MM.1S (cell line): ENCODE measurements around the gene SAMD4A.
"Not testable (repeated sequence)": the region's sequence is repeated elsewhere in the genome, so short reads cannot be mapped to it uniquely, and the experiment has no call there.

Experiments
- DNase-seq: peaks from one replicate; pipeline ENCODE4 v3.0.0-alpha.2; 2015
- H2AFZ ChIP-seq: fragments of 300-600 bp; sonication (generic); 2 replicates; pipeline ENCODE4 v1.6.0; 2016; ENCODE audit warnings: antibody characterized with exemption, low read length
- H3F3A ChIP-seq: fragments of 300-600 bp; sonication (generic); 2 replicates; pipeline ENCODE4 v1.6.1; 2016; ENCODE audit warnings: mild to moderate bottlenecking, antibody characterized with exemption, low read length, moderate library complexity, mixed read lengths; ENCODE audit not compliant: insufficient read depth
- H3K27ac ChIP-seq: fragments of 300-600 bp; sonication (generic); 2 replicates; pipeline ENCODE4 v1.5.1; 2016; ENCODE audit warnings: mild to moderate bottlenecking, low read length
- H3K27me3 ChIP-seq: fragments of 300-600 bp; sonication (generic); replicated peaks from 2 replicates; pipeline ENCODE4 v1.6.0; 2016; ENCODE audit warnings: low read length; ENCODE audit not compliant: insufficient read depth
- H3K36me3 ChIP-seq: fragments of 300-600 bp; sonication (generic); replicated peaks from 2 replicates; pipeline ENCODE4 v1.6.1; 2016; ENCODE audit warnings: mild to moderate bottlenecking, low read length, mixed read lengths; ENCODE audit not compliant: insufficient read depth
- H3K4me1 ChIP-seq: fragments of 300-600 bp; sonication (generic); 2 replicates; pipeline ENCODE4 v1.6.1; 2016; ENCODE audit warnings: low read length, mixed read lengths
- H3K4me2 ChIP-seq: fragments of 300-600 bp; sonication (generic); 2 replicates; pipeline ENCODE4 v1.6.0; 2016; ENCODE audit warnings: low read depth, low read length
- H3K4me3 ChIP-seq: fragments of 300-600 bp; sonication (generic); 2 replicates; pipeline ENCODE4 v1.5.1; 2016; ENCODE audit warnings: low read length, mixed read lengths
- H3K79me2 ChIP-seq: fragments of 300-600 bp; sonication (generic); 2 replicates; pipeline ENCODE4 v1.6.1; 2016; ENCODE audit warnings: mixed run types, low read length, mixed read lengths
- H3K9ac ChIP-seq: fragments of 300-600 bp; sonication (generic); 2 replicates; pipeline ENCODE4 v1.6.1; 2016; ENCODE audit warnings: low read length, mixed read lengths
- H3K9me2 ChIP-seq: fragments of 300-600 bp; sonication (generic); replicated peaks from 2 replicates; pipeline ENCODE4 v1.6.1; 2016; ENCODE audit warnings: mild to moderate bottlenecking, low read length, mixed read lengths; ENCODE audit not compliant: insufficient read depth
- H3K9me3 ChIP-seq: fragments of 300-600 bp; sonication (generic); replicated peaks from 2 replicates; pipeline ENCODE4 v1.6.1; 2016; ENCODE audit warnings: mild to moderate bottlenecking, low read length, mixed read lengths; ENCODE audit not compliant: insufficient read depth
- H4K20me1 ChIP-seq: fragments of 300-600 bp; sonication (generic); 2 replicates; pipeline ENCODE4 v1.6.1; 2016; ENCODE audit warnings: mild to moderate bottlenecking, low read length, moderate library complexity, mixed read lengths; ENCODE audit not compliant: insufficient read depth
- CTCF ChIP-seq: fragments of 300-600 bp; sonication (generic); IDR thresholded peaks from 2 replicates; pipeline ENCODE4 v1.5.1; 2016; ENCODE audit warnings: antibody characterized with exemption, low read length, mixed read lengths
- EZH2 ChIP-seq: fragments of 300-600 bp; sonication (generic); optimal IDR thresholded peaks from 2 replicates; pipeline ENCODE3; 2017; ENCODE audit warnings: low read depth, mild to moderate bottlenecking, antibody characterized with exemption, low read length, mixed read lengths
- EZH2phosphoT487 ChIP-seq: fragments of 300-600 bp; sonication (generic); IDR thresholded peaks from 2 replicates; pipeline ENCODE4 v1.6.1; 2018; ENCODE audit warnings: antibody characterized with exemption, low read length

Gene SAMD4A

GRCh38 chr14:54747616-54748015 is 180.7 kb downstream of the SAMD4A start:
- Histone ChIP-seq H3K27me3 (no peaks in the 10 kb centered on the region), H3K4me1 (no peaks in the 10 kb centered on the region), H3K4me3 (no peak overlapping the region), H3K9me2 (no peaks in the 10 kb centered on the region), H3K9ac (no peak overlapping the region), H3F3A (no peaks in the 10 kb centered on the region), H4K20me1 (no peaks in the 10 kb centered on the region), H3K79me2 (no peaks in the 10 kb centered on the region), H3K4me2 (no peak overlapping the region), H2AFZ (no peak overlapping the region), H3K27ac (no peak overlapping the region), H3K9me3 (no peaks in the 10 kb centered on the region), H3K36me3 (no peaks in the 10 kb centered on the region)
- TF ChIP-seq EZH2 (no peak), CTCF (no peak), EZH2phosphoT487 (no peak)
- no peak for DNase-seq

GRCh38 chr14:54749180-54749579 is 182.3 kb downstream of the SAMD4A start:
- Histone ChIP-seq H3K4me2 (no peak overlapping the region), H3K4me3 (no peak overlapping the region), H4K20me1 (no peaks in the 10 kb centered on the region), H2AFZ (no peak overlapping the region), H3F3A (no peaks in the 10 kb centered on the region), H3K79me2 (no peaks in the 10 kb centered on the region), H3K9me3 (no peaks in the 10 kb centered on the region), H3K27me3 (no peaks in the 10 kb centered on the region), H3K4me1 (no peaks in the 10 kb centered on the region), H3K27ac (no peak overlapping the region), H3K9me2 (no peaks in the 10 kb centered on the region), H3K9ac (no peak overlapping the region), H3K36me3 (no peaks in the 10 kb centered on the region)
- no peak for DNase-seq
- TF ChIP-seq EZH2phosphoT487 (no peak), EZH2 (no peak), CTCF (no peak)

- Histone ChIP-seq H3K4me1 (no peaks in the 10 kb centered on the region), H3K4me3 (no peak overlapping the region), H3K79me2 (no peaks in the 10 kb centered on the region), H3K36me3 (no peaks in the 10 kb centered on the region), H3F3A (no peaks in the 10 kb centered on the region), H3K27ac (no peak overlapping the region), H3K4me2 (no peak overlapping the region), H3K9me3 (no peaks in the 10 kb centered on the region), H3K27me3 (no peaks in the 10 kb centered on the region), H4K20me1 (no peaks in the 10 kb centered on the region), H3K9ac (no peak overlapping the region), H3K9me2 (no peaks in the 10 kb centered on the region), H2AFZ (no peak overlapping the region)
- TF ChIP-seq EZH2phosphoT487 (no peak), CTCF (no peak), EZH2 (no peak)
- no peak for DNase-seq
Observed at GRCh38 chr14:54749727-54750126, 182.8 kb downstream of the SAMD4A start.

GRCh38 chr14:54752611-54753010 is 185.7 kb downstream of the SAMD4A start:
- not testable (repeated sequence) for H3K27me3 ChIP-seq, H2AFZ ChIP-seq, H3K36me3 ChIP-seq, H3K4me3 ChIP-seq, H3K9me3 ChIP-seq, H3F3A ChIP-seq, H3K4me1 ChIP-seq, H3K9me2 ChIP-seq, H3K9ac ChIP-seq, H3K27ac ChIP-seq, H3K4me2 ChIP-seq, H3K79me2 ChIP-seq, DNase-seq, H4K20me1 ChIP-seq

GRCh38 chr14:54753396-54753795 is 186.5 kb downstream of the SAMD4A start:
- not testable (repeated sequence) for H3K36me3 ChIP-seq, H3K9ac ChIP-seq, H3K9me3 ChIP-seq, H3K27ac ChIP-seq, H2AFZ ChIP-seq, H3K79me2 ChIP-seq, H4K20me1 ChIP-seq, H3F3A ChIP-seq, DNase-seq, H3K4me2 ChIP-seq, H3K27me3 ChIP-seq, H3K4me1 ChIP-seq, H3K9me2 ChIP-seq, H3K4me3 ChIP-seq
